HT1080 (cell line): ENCODE results near the gene PSMA2. TPM values are rescaled to one million over a fixed set of nuclear protein-coding genes. Genes with fewer than 3 reads are reported as not detected.

Experiments
- DNase-seq: peaks from one replicate; pipeline ENCODE4 v3.0.0-alpha.2; 2015; ENCODE audit warnings: low read depth
- polyA plus RNA-seq, 2 experiments: library from polyadenylated mRNA; depleted of rRNA; stranded (reverse); fragments of >200 nt; gene quantifications; 2 replicates each; pipeline ENCODE4 v1.2.3, GENCODE V29; 2015
- total RNA-seq: library from RNA; depleted of rRNA; stranded (reverse); fragments of >200 nt; shearing (Covaris generic); gene quantifications from 2 replicates; pipeline ENCODE4 v1.2.3, GENCODE V29; 2014; rRNA removed

Gene PSMA2
- 79.8 and 95.6 TPM in 2 replicates for total RNA-seq
- 160 and 161 TPM in 2 replicates for polyA plus RNA-seq (2015; cell fraction: cytosol; rRNA removed)
- 106 and 115 TPM in 2 replicates for polyA plus RNA-seq (2015; cell fraction: nucleus; rRNA removed)

DNA sequence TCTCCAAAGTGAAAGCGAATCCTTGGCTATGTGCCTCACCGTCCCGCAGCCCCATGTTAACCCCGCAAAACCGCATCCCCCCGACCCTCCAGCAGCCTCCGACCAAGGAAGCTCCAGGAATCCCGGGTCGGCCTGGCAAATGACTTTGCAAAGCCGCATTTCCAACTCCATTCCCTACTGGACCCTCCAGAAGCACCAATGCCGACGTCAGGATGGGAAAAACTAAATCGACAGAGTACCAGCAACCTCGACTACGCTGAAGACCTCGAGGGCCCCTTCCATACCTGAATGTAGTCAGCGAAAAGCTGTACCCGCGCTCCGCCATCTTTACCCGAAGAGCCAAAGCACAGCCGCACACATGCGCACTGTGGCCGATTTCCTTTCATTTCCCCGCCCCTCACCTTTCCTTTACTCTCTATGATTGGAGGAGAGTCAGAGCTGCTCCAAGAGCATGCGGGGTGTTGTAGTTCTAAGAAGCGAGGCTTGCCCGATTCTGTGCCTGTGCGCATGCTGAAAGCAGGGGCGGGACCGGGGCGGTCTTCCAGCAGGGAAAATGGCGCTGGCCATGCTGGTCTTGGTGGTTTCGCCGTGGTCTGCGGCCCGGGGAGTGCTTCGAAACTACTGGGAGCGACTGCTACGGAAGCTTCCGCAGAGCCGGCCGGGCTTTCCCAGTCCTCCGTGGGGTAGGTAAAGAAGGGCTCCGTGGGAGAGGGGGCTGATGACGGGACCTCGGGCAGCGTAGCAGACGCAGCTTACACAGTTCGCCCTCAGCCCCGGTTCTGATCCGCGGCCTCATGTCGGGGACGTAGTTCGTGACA, at the start of gene PSMA2, which contains the start of gene MRPL32:
PSMA2 (minus strand) TSS at position 341 of the 818 bp plus-strand sequence; CDS start at position 325, 16 bp downstream.
MRPL32 (plus strand) TSS at position 543 of the 818 bp plus-strand sequence; CDS start at position 554, 11 bp downstream.
- DNase-seq, result peak; percentile 97

GRCh38 chr7:42981601-42982000, 49.6 kb upstream of the PSMA2 start:
- DNase-seq, result no peak

DNA sequence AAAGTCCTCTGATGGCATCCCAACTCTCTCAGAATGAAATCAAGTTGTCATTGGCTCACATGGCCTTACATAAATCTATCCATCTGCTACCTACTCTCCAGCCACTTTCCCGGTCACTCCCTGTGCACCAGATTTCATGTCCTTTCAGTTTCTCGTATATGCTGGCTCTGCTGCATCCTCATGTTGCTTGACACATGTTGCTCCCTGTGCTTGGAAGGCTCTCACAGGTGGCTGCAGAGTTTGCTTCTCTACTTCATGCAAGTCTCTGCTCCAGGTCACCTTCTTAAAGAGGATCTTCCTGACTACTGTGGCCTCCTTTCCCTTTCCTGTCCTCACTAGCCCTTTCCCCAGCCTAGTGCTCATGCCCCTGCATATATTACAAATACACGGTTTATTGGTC, 48.5 kb upstream of the PSMA2 start:
- DNase-seq, result no peak

DNA sequence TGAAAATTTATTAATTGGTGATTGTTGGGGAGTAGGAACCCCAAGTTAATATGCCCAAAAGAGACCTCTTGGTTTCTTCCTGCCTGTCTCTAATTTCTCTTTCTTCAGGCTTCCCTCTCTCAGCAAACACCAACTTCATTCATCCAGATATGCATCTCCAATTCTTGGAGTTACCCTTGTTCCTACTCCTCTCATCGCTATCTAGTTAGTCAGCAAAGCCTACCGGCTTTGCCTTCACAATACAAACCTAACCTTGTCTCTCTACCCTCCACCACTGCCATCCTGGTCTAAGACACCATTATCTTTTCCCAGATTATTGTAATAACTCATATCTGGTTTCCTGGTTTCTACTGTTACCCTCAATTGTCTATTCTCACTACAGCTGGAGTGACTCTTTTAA, 48.1 kb upstream of the PSMA2 start:
- DNase-seq, result no peak

GRCh38 chr7:42978496-42978895, 46.5 kb upstream of the PSMA2 start:
- DNase-seq, result no peak

DNA sequence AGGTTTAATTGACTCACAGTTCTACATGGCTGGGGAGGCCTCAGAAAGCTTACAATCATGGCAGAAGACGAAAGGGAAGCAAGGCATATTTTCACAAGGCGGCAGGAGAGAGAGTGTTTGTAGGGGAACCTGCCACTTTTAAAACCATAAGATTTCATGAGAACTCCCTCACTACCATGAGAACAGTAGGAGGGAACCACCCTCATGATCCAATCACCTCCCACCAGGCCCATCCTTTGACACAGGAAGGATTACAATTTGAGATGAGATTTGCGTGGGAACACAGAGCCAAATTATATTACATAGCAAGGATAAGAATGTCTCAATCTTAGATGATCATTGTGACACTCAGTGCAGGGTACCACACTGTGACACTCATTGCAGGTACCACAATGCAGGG, 44.4 kb upstream of the PSMA2 start:
- no peak for DNase-seq

DNA sequence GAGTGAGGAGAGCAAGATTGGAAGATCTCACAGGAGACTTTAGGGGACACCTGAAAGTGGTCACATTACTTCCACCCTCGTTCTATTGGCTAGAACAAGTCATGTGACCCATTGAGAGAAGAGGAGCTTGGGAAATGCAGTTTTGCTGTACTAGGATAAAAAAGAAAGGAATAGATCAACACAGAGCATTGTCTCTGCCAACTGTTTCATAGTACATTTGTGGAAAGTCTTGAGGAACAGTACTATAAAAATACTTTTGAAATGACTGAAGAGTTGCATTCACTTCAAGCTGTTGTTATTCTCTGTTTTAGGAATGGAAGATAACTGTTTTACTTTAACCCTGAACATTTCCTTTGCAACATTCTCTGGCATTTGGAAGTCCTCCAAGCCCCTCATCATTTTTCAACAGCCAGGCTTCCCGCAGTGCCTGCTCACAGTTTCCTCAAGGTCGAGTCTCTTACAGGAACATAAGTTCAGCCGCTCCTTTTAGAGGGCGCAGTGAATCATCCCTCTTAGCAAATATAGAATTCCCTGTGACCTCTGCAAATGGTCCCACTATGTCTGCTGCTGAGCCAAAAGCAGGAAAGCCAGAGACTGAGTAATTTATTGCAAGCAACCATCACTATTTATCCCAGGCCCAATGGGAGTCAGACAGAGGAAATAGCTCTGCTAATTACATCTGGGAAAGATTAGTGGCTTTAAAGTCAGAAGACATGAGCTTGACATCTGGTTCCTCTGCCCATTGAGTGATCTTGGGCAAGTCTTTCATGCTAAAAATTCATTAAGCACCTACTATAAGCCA, 40.9 kb upstream of the PSMA2 start:
- peak; percentile 93 for DNase-seq

GRCh38 chr7:42967391-42967790, 35.4 kb upstream of the PSMA2 start:
- DNase-seq, result no peak

- DNase-seq, result no peak
Measured at GRCh38 chr7:42964849-42965805, 33.2 kb upstream of the PSMA2 start.

- DNase-seq, result no peak
Measured at GRCh38 chr7:42964293-42964692, 32.3 kb upstream of the PSMA2 start.

DNA sequence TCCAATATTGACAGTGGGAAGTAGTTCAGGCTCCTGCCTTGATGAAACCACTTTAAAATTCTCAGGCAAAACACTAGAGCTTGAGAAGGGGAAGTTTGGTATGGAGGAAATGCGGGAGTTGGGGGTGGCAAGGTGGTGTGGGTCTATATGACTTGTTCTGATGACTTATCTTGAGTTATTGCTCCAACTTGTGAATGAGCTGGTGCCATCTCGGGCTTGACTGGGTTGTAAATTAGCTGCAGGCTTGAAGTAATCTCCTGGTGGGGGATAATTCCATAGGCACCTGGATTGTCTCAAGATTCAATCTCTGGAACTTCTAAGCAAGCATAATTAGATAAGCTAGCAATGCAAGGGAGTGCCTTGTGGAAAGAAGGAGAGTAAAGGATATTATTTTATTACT, 29.2 kb upstream of the PSMA2 start:
- DNase-seq, result no peak

GRCh38 chr7:42960762-42961161, 28.8 kb upstream of the PSMA2 start:
- no peak for DNase-seq

DNA sequence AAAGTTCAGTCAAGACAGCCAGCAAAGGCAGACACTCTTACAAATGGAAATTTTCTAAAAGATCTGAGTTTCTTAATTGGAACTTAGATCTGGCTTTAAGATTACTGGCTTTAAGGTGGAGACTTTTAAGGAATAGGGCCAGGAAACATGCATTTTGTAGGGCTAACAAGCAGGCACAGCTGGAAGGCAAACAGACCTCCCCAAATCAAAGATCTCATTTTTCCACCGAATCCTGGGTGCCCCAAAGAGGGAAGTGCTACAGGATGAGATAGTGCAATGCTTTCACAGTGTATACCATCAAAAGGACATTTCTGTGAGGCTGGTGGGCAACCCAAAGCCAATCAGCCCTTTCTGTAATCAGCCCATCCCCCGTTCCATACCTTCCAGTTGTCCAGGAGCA, 27.6 kb upstream of the PSMA2 start:
- no peak for DNase-seq

GRCh38 chr7:42956062-42956461, 24.1 kb upstream of the PSMA2 start:
- no peak for DNase-seq

GRCh38 chr7:42953994-42954393, 22.0 kb upstream of the PSMA2 start:
- no peak for DNase-seq

DNA sequence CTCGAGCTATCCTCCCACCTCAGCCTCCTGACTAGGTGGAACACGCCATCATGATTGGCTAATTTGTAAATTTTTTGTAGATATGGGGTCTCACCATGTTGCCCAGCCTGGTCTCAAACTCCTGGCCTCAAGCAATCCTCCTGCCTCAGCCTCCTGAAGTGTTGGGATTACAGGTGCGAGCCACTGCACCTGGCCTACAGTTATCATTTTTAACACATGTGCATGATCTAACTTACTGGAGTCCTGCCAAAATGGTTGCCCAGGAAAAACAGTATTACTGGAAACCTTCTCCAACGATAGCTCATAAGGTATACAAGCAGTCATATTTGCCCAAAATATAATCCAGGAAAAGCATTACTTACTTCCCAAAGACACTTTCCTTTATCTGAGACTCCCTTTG, 20.4 kb upstream of the PSMA2 start:
- no peak for DNase-seq

GRCh38 chr7:42950417-42950816, 18.4 kb upstream of the PSMA2 start:
- no peak for DNase-seq

- DNase-seq, result no peak
Measured at GRCh38 chr7:42947521-42947920, 15.5 kb upstream of the PSMA2 start.

GRCh38 chr7:42946627-42946950, 14.6 kb upstream of the PSMA2 start:
- DNase-seq, result no peak

DNA sequence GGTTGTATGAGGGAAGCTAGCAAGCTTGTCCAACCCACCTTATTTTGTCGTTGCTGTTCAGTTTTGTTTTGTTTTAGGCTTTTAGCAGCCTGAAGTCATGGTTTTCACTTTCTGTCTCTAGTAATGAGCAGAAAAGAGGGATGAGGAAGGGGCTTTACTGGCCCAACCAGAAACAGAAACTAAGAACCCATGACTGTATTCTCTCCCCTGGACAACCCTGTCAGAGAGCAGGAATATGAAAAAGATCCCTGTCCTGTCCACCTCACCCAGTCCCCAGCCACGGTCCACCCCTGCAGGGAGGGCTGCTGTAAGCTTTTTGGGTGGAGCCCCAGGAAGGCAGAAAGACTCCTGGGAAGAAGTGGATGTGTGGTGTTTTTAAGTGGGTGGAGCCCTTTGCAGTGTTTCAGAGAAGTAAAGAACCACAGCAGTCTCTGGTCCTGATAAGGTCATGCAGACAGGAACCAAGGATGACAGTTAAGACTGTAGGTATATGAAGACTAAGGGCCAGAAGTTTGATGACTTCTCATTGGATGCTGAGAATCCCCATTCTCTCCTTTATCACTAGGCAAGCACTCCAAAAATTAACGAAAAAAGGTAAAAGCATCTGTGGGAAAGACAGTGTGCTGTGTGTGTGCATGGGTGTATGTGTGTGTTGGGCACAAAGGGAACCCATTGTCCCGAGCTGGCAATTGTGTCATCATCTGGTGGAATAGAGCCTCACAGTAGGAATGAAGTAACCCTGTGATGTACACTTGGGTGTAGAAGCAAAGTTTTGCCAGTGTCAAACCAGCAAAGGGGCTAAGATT, 14.1 kb upstream of the PSMA2 start:
- DNase-seq, result no peak
